PC-3 (cell line): ENCODE measurements around the gene KSR1.

ENCODE experiments used
- EZH2 ChIP-seq: fragments of 300-600 bp; sonication (generic); IDR thresholded peaks from one replicate; pipeline ENCODE4 v1.6.1; 2017; ENCODE audit warnings: antibody characterized with exemption, mild to moderate bottlenecking, low read length; ENCODE audit not compliant: unreplicated experiment
- EZH2phosphoT487 ChIP-seq: fragments of 300-600 bp; sonication (generic); IDR thresholded peaks from 2 replicates; pipeline ENCODE4 v1.6.1; 2018; ENCODE audit warnings: mild to moderate bottlenecking, antibody characterized with exemption, low read length, borderline replicate concordance
- TF ChIP-seq, protein P1 (sequence below): fragments of 300-600 bp; sonication (generic); conservative IDR thresholded peaks from 2 replicates; pipeline ENCODE4 v1.5.1; 2017; ENCODE audit warnings: antibody characterized with exemption, low read depth, mild to moderate bottlenecking, low read length

DNA sequence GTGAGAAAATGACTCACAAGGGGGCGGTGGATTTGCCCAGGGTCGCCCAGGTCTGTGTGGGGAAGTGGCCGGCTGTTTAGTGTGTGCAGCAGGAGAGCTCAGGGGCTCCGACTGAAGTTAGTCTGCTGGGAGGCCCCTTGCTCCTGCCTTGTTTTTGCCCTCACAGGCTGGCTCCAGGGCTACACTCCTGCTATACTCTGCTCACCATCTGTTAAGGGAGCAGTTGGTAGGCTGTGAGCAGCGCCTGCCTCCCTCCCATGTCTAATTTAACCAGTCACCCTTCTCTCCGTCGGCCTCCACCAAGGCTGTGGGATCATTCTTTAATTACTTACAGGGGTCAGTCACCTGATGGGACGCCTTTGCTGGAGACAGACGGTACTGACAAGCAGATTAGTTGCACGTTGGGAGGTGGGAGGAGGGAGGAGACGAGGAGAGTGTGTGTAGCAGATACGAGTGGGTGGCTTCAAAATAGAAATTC, 35.5 kb downstream of the KSR1 start:
- TF ChIP-seq, protein P1, sequence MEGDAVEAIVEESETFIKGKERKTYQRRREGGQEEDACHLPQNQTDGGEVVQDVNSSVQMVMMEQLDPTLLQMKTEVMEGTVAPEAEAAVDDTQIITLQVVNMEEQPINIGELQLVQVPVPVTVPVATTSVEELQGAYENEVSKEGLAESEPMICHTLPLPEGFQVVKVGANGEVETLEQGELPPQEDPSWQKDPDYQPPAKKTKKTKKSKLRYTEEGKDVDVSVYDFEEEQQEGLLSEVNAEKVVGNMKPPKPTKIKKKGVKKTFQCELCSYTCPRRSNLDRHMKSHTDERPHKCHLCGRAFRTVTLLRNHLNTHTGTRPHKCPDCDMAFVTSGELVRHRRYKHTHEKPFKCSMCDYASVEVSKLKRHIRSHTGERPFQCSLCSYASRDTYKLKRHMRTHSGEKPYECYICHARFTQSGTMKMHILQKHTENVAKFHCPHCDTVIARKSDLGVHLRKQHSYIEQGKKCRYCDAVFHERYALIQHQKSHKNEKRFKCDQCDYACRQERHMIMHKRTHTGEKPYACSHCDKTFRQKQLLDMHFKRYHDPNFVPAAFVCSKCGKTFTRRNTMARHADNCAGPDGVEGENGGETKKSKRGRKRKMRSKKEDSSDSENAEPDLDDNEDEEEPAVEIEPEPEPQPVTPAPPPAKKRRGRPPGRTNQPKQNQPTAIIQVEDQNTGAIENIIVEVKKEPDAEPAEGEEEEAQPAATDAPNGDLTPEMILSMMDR, result no peak
- no peak for TF ChIP-seq EZH2
- no peak for TF ChIP-seq EZH2phosphoT487
